Sigmoid colon (tissue), 4 donors: ENCODE measurements around the gene GJB4.

ENCODE experiments used
- CTCF ChIP-seq, 4 experiments: fragments of 450-650 bp in 3 of 4; fragments of 200-600 bp in 1 of 4; IDR thresholded peaks; one replicate each; pipeline ENCODE4 v1.5.1; 2016 to 2019; ENCODE audit warnings: antibody characterized with exemption in 4 of 4, mild to moderate bottlenecking in 3 of 4, moderate library complexity in 2 of 4
- EP300 ChIP-seq, 4 donors: sonication (generic); formaldehyde crosslinking; IDR thresholded peaks; one replicate each; pipeline ENCODE4 v1.6.1; 2017; ENCODE audit warnings: antibody characterized with exemption in 4 of 4
- POLR2A ChIP-seq, 2 donors: fragments of 450-650 bp; IDR thresholded peaks; one replicate each; pipeline ENCODE4 v1.6.1; 2016; ENCODE audit warnings: antibody characterized with exemption in 2 of 2, mild to moderate bottlenecking in 2 of 2, moderate library complexity in 2 of 2
- POLR2AphosphoS5 ChIP-seq, 4 donors: sonication (generic); formaldehyde crosslinking; IDR thresholded peaks; one replicate each; pipeline ENCODE4 v1.6.1; 2017; ENCODE audit warnings: antibody characterized with exemption in 4 of 4

DNA sequence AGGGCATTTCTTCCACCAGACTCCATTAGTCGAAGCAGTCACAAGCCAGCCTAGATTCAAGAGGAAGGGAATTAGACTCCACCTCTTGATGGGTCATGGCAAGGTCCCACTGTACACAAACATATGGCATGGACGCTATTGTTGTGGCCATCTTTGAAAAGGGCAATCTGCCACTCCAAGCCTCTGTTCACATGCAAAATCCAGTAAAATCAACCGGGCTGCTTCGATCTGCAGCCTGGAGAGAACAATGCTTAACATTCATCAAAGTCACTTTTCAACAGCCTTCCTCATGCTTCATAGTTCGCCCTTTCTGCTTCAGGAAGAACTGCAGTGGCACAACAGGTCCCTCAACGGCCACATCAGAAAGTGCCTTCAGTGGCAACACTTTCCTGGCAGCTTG lies 32.7 kb upstream of the GJB4 start:
- no peak for TF ChIP-seq POLR2A (IDR thresholded peaks at IDR 0.05)
- TF ChIP-seq CTCF (IDR thresholded peaks at IDR 0.05), result no peak
- TF ChIP-seq EP300 (IDR thresholded peaks at IDR 0.05), result no peak
- TF ChIP-seq POLR2AphosphoS5 (IDR thresholded peaks at IDR 0.05), result no peak
